Measurements from ENCODE around the gene BRWD1.

BRWD1 gene

GRCh38 chr21:39332175-39332574 lies 18.7 kb upstream of the BRWD1 start:
- no peak for TF ChIP-seq CTCF (IDR thresholded peaks at IDR 0.05; ENCODE audit: borderline replicate concordance, control extremely low read depth, extremely low read depth, insufficient read depth, missing control alignments)
- in situ Hi-C loops (cut with MboI; ENCODE audit: low sequenced_read_pairs, unreplicated experiment) = no loop called here
- no peak for DNase-seq (ENCODE audit: low spot score)

- in situ Hi-C loops (cut with MboI; ENCODE audit: low sequenced_read_pairs, unreplicated experiment) = no loop called here
- no peak for DNase-seq (ENCODE audit: low spot score)
- TF ChIP-seq CTCF (IDR thresholded peaks at IDR 0.05; ENCODE audit: borderline replicate concordance, control extremely low read depth, extremely low read depth, insufficient read depth, missing control alignments) = no peak
Observed at GRCh38 chr21:39330001-39330400, 16.6 kb upstream of the BRWD1 start.

- DNase-seq (ENCODE audit: low spot score) = no peak
- no peak for TF ChIP-seq CTCF (IDR thresholded peaks at IDR 0.05; ENCODE audit: borderline replicate concordance, control extremely low read depth, extremely low read depth, insufficient read depth, missing control alignments)
Observed at GRCh38 chr21:39327727-39328126, 14.3 kb upstream of the BRWD1 start.

GRCh38 chr21:39326607-39327307 lies 13.3 kb upstream of the BRWD1 start:
- no peak for DNase-seq (ENCODE audit: low spot score)
- in situ Hi-C loops (cut with MboI; ENCODE audit: low sequenced_read_pairs, unreplicated experiment) = no loop called here
- no peak for TF ChIP-seq CTCF (IDR thresholded peaks at IDR 0.05; ENCODE audit: borderline replicate concordance, control extremely low read depth, extremely low read depth, insufficient read depth, missing control alignments)

More at GRCh38 chr21:39327727-39328126, 14.3 kb upstream of the BRWD1 start:
- in situ Hi-C loops (cut with MboI; ENCODE audit: low sequenced_read_pairs, unreplicated experiment) = no loop called here

- in situ Hi-C loops (cut with MboI; ENCODE audit: low sequenced_read_pairs, unreplicated experiment) = no loop called here
- no peak for DNase-seq (ENCODE audit: low spot score)
- TF ChIP-seq CTCF (IDR thresholded peaks at IDR 0.05; ENCODE audit: borderline replicate concordance, control extremely low read depth, extremely low read depth, insufficient read depth, missing control alignments) = no peak
Observed at GRCh38 chr21:39325458-39325857, 12.0 kb upstream of the BRWD1 start.

GRCh38 chr21:39321424-39321823 lies 8.0 kb upstream of the BRWD1 start:
- in situ Hi-C loops (cut with MboI; ENCODE audit: low sequenced_read_pairs, unreplicated experiment) = no loop called here
- DNase-seq (ENCODE audit: low spot score) = no peak
- TF ChIP-seq CTCF (IDR thresholded peaks at IDR 0.05; ENCODE audit: borderline replicate concordance, control extremely low read depth, extremely low read depth, insufficient read depth, missing control alignments) = no peak

Measured in GM13976 (cell line).